ENCODE measurements around the gene CELA2B.
"Not testable (repeated sequence)": the region's sequence is repeated elsewhere in the genome, so short reads cannot be mapped to it uniquely, and the experiment has no call there.

CELA2B gene

DNA sequence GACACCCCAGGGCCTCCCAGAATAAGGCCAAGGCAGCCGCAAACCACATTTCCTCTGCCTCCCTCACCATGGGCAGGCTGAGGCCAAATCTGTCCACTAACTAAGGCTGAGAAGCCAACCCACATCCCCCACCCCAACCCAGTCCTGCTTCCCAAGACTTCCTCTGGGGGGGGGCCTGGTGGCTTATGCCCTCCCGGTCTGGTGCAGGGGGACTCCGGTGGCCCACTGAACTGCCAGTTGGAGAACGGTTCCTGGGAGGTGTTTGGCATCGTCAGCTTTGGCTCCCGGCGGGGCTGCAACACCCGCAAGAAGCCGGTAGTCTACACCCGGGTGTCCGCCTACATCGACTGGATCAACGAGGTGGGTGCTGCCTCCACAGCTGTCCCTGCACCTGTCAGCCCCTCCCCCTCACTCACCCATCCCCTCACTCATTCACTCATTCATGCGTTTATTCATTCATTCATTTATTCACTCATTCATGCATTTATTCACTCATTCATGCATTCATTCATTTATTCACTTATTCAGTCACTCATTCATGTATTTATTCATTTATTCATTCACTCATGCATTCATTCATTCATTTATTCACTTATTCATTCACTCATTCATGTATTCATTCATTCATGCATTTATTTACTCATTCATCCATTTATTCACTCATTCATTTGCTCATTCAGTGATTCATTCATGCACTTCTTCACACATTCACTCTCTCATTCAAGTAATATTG is 30.3 kb upstream of the CELA2B start:
- no peak for DNase-seq (ENCODE audit: low spot score)

DNA sequence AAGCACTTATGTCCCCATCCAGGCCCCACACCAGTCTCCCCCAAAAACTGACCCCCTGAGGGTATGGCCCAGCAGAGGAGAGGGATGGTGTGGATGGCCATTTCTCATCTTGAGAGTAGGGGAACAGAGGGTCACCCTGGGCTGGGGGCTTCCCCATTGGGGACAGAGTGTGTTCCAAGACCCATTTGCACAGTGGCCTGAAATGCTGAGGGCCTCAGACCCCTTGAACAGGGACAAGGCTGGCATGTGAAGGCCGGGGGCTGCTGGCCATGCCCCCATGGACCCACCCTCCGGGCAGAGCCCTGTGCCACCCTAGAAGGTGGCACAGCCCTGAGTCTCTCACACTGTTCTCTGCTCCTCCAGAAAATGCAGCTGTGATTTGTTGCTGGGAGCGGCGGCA is 29.7 kb upstream of the CELA2B start:
- DNase-seq (ENCODE audit: low spot score), result no peak

DNA sequence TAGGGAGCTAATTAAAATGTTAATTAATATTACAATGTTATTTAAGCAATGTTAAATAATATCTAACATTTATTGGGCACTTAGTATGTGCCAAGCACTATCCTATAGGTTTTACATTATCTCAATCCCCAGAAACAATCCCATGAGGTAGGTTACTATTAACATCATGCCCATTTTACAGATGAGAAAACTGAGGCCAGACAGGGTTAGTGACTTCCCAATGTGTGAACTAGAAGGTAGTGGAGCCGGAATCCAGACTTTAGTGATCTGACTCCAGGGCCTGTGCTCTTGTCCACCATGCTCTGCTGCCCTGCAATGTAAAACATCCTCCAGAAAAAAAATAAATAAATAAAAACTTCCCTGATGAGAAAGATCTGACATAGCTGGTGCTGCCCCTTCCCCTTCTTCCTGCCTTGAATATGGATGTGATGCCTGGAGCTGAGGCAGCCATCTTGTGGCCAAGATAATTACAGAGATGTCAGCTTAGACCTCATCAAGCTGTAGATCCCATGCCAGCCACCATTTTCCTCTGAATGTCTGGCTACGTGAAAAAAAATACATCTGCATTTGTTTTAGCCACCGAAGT is 26.9 kb upstream of the CELA2B start:
- no peak for DNase-seq (ENCODE audit: low spot score)

DNA sequence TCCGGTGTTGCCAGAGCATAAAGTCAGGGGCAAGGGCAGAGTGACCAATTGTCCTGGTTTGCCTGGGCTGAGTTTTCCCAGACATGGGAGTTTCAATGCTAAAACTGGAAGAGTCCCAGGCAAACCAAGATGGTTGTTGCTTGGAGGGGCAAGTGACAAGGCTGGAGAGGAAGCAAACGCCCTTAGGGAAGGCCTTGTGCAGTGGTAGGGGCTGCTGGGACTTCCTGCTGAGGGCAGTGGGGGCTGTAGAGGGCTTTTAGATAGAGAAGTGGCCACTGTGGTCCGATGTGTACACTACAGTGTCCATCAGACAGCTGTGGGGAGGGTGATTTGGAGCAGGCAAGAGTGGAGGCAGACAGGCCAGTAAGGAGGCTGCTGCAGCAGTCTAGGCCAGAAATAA is 26.3 kb upstream of the CELA2B start:
- no peak for DNase-seq (ENCODE audit: low spot score)

DNA sequence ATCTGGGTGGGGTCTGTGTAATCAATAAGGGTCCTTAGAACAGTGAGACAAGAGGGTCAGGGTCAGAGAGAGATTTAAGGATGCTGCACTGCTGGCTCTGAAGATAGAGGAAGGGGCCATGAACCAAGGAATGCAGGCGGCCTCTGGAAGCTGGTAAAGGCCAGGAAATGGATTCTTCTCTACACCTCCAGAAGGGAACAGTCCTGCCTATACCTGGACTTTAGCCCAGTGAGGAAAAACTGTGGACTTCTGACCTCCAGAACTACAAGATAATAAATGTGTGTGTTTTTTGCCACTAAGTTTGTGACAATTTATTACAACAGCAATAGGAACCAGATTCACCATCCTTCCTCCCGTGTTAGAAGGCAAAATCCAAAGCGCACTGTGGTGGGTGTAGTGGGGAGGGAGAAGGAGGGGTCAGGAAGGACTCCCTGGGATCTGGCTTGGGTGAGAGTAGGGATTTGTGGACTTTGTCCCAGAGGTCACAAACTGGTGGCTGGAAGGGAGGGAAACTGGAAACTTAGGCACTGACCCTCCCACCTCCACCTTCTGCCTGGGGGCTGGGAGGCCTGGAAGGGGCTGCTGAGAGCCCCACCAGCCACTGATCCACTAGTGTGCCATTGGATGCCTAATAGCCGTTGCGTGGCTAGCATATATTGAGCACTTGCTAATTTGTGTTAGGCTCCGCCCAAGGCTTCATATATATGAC is 24.7 kb upstream of the CELA2B start:
- no peak for DNase-seq (ENCODE audit: low spot score)

DNA sequence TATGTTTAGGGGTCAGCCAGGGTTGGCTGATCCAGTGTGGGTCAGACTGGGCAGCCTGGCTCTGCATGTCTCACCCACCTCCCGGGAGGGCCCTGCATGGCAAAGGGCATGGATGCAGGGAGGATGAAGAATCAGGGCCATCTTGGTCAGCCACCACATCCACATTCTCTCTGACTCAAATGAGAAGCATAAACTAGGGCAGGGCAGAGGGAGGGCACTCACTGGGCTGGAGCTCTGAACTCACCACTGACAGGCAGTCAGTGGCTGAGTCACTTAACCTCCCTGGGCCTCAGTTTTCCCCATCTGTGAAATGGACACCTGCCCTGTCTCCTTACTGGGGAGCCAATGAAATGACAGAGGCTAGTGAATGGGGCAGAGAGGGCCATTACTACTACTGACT is 23.7 kb upstream of the CELA2B start:
- DNase-seq (ENCODE audit: low spot score), result no peak

DNA sequence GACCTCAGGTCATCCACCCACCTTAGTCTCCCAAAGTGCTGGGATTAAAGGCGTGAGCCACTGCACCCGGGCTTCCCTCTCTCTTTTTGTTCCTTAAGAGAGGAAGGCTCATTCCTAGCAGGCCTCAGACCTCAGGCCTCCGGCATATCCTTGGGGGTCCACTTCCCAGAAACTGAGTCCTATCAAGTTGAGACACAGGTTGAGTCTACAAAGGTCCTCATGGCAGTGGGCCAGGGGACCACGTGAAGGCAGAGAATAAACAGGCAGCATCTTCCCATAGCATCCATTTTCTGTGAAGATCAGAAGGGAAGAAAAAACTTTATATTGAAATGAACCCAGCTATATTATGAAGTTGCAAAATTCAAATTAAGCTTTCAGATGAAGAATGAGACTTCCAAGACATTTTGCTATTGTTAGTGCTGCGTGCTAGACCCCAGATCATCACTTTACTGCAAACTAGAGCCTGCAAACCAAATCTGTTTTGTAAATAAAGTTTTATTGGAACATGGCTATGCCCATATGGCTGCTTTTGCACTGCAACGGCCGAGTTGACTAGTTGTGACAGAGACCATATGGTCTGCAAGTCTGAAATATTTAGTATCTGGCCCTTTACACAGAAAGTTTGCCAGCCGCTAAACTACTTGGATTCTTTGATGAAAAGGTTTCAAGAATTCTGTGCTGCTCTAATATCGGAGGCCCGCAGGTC is 22.9 kb upstream of the CELA2B start:
- no peak for DNase-seq (ENCODE audit: low spot score)

DNA sequence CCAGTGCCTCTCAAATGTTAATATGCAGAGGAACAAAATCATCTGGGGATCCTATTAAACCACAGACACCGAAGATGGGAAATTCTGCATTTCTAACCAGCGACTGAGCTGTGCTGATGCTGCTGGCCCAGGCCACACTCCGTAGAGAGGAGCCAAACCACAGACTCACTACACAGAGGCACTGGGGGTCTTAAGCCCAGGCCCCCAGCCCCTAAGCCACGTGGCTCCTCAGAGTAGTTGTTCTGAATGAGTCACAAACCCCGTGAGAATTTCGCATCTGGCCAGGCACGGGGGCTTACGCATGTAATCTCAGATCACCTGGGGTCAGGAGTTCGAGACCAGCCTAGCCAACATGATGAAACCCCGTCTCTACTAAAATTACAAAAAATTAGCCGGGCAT is 22.2 kb upstream of the CELA2B start:
- DNase-seq (ENCODE audit: low spot score), result no peak

DNA sequence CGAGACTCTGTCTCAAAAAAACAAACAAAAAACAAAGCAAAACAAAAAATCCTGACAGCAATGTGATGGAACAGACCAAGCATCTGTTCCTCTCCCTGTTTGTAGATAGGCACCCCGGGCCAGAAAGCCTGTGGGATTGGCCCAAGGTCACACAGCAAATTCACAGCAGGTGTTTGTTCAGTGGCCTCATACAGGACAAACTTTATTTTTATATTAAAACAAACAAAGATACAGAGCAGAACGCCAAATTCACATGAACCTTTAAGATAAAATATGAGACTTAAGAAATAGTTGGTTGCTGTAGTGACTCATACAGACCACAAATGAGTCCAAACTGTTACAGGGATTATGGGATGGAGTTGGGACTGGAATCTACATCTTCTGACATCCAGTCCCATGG is 21.6 kb upstream of the CELA2B start:
- DNase-seq (ENCODE audit: low spot score), result no peak

DNA sequence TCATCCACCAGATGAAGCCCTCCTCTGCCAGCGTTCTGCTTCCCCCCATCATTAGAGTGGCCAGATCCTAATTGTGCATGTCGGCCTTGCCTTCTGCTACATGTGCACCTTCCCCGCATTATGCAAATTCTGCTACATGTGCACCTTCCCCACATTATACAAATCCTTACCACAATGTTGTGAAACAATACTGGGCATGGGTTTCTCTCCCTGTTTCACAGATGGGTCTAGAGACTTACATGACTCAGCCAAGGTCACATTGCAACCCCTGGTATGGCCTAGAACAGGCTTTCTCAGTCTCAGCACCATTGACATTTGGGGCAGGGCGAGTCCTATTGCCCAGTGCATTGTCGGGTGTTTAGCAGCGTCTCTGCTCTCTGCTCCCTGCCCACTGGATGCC is 20.4 kb upstream of the CELA2B start:
- no peak for DNase-seq (ENCODE audit: low spot score)

DNA sequence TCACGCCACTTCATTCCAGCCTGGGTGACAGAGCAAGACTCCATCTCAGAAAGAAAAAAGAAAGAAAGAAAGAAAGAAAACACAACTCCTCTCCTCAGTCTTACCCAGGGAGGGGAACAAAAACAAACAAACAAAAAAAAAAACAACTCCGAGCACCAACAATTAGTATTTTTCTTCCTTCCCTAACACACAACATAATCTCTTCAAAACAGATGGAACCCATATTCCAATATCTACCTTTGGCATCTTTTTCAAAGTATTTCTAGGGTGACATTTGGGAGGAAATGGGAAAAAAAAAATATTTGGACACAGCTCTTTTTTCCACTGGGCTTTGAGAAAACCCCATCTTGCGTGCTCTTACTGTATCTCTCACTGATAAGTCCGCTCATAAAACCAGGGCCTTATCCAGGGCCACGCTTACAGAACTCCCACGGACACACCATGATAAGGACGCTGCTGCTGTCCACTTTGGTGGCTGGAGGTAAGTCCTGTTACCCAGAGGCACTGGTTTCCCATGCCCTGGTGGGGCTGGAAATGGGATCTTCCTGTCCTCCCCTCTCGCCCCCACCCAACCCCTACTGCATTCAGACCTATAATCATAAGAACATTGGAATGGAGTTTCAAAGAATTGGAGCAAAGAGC is 19.5 kb upstream of the CELA2B start, which contains the start of gene CELA2A:
TSS of gene CELA2A (plus strand) at position 420 of the 642 bp plus-strand sequence. CDS start at position 442, 22 bp downstream.
- no peak for DNase-seq (ENCODE audit: low spot score)

DNA sequence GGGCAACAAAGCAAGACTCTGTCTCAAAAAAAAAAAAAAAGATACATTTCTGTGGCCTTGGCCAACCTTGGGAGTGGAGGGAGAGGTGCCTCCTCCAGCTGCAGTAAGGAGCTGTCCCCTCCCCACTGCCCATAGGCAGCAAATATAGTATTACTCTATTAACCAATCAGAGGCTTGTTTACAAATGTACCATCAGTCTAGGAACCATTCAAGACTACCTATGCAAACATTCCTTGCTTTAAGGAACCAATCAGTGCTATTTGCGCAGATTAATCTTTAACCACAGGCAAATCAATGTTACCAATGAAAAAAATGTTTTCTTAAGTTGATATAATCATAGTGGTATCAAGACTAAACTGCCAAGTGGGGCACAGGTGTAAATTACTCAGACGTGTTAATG is 18.3 kb upstream of the CELA2B start:
- DNase-seq (ENCODE audit: low spot score), result no peak

DNA sequence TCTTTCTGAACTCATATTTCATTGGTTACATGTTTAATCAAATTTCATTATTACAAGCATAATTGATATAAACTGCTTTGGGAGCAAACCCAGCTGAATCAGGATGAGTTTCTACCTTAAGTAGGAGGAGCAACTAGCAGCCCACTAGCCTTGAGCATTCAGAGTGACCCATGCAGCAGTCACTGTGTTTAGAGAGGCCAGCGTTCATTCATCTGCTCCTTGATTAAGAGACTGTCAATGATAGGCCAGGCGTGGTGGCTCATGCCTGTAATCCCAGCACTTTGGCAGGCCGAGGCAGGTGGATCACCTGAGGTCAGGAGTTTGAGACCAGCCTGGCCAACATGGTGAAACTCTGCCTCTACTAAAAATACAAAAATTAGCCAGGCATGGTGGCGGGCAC is 17.5 kb upstream of the CELA2B start:
- not testable (repeated sequence) for DNase-seq (ENCODE audit: low spot score)

DNA sequence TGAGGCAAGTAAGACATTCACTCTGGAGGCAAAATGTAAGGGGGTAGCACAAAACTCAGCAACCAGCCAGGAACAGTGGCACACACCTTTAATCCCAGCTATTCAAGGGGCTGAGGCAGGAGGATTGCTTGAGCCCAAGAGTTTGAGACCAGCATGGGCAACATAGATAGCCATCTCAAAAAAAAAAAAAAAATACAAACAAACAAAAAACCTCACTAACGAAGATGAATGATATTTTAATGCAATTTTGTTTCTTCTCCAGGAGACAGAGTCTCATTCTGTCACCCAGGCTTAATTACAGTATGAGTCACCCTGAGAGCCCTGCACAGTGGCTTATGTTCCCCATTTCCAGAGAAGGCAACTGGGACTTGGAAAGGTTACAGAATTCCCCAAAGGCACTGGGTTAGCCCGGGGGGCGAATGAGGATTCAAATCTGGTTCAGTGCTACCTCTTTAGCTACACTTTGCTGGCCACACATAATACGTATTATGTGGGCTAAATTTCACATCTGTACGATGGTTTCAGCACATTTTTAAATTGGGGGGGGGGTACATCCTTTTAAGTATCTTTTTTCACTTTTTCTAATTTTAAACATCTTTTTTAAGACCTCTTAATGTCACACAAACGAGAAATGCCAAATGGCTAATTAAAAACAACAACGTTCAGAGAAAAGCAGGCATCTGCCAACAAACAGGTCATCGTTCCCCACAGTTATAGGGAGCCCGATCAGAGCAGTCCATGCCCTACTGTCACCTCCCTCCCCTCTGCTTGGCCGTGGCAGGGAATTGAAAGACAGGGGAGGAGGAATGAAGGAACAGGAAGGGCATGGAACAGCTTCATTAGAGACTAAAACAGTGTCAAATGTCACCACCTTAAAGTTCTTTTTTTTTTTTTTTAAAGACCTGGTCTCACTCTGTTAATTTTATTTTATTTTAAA is 15.9 kb upstream of the CELA2B start:
- DNase-seq (ENCODE audit: low spot score), result no peak

DNA sequence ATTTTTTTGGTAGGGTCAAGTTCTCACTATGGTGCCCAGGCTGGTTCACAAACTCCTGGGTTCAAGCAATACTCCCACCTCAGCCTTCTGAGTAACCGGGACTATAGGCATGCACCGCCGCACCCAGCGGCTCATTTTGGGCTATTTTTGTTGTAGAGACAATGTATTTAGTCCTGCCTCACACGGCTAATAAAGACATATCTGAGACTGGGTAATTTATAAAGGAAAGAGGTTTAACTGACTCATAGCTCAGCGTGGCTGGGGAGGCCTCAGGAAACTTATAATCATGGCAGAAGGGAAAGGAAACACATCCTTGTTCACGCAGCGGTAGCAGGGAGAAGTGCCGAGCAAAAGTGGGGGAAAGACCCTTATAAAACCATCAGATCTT is 15.2 kb upstream of the CELA2B start:
- no peak for DNase-seq (ENCODE audit: low spot score)

DNA sequence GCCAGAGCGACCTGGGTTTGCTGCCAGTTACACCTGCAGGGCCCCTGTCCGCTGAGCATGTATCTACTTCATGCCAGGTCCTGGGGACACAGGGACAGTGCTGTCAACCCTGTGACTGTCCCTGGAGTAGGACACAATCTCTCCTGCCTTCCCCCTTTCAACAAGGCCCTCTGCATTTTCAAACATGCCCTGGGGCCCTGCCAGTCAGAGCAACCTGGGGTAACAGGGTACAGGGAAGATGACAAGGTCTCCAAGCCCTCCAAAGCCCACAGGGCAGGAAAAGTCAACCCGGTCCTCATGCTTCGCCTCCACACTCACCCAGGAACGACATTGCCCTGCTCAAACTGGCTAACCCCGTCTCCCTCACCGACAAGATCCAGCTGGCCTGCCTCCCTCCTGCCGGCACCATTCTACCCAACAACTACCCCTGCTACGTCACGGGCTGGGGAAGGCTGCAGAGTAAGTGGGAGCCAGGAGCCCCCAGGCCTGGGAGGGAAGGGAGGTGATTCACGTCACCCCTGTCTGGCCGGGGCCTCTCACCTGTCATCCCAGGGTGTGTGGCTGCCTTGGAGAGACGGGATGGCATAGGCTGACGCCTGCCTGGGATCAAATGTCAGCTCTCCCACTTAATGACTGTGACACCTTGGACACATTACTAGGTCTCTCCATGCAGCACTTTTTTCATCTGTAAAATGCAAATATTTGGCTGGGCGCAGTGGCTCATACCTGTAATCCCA is 12.7 kb upstream of the CELA2B start:
- not testable (repeated sequence) for DNase-seq (ENCODE audit: low spot score)

DNA sequence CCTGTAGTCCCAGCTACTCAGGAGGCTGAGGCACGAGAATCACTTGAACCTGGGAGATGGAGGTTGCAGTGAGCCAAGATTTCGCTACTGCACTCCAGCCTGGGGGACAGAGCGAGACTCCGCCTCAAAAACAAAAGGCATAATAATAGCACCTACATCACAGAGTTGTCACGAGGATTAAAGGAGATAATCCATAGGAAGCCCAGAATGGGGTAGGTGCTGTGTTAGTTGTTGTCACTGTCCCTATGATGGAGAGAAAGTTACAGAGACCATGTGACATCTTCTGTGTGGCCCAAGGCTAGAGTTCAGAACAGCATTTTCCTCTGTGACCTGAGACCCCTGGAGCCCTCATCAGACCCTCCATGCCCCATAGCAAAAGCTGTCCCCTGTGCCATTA is 12.0 kb upstream of the CELA2B start:
- DNase-seq (ENCODE audit: low spot score), result not testable (repeated sequence)

DNA sequence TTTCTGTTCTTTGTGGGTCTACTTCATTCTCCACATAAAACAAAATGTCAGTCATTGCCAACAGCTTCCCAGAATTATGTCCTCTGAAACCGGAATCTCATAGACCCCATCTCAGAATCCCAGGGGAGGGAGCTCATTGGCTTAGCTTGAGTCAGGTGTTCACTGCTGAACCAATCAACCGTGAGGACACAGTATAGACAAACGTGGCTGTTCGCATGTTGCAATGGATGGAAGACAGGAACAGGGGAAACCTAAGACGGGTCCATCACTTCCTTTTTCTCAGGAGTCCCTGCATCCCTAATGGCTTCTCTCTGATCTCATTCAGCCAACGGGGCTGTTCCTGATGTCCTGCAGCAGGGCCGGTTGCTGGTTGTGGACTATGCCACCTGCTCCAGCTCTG is 10.2 kb upstream of the CELA2B start:
- DNase-seq (ENCODE audit: low spot score), result no peak

DNA sequence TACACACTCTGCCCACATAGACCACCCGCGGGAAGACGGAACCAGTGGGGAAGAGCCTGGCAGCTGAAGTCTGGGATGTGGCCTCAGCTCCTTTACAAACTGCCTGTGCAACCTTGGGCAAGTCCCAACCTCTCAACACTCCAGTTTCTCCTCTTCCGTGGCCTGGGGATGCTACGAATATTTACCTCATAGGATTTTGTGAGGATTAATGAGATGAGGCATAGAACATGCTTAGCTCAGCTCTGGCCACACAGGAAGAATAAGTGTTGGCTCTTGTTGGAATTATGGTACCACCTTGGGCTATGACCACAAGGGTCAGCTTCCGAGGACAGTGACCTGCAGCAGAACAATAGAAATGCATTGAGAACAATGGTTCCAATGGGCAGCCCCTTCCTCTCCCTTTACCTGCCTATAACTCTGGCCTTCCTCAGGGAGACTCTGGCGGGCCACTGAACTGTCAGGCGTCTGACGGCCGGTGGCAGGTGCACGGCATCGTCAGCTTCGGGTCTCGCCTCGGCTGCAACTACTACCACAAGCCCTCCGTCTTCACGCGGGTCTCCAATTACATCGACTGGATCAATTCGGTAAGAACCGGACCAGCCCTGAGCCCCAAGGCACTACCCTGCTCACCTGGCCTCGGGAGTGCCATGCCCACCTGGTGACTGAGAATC is 8.8 kb upstream of the CELA2B start:
- DNase-seq (ENCODE audit: low spot score), result not testable (repeated sequence)

DNA sequence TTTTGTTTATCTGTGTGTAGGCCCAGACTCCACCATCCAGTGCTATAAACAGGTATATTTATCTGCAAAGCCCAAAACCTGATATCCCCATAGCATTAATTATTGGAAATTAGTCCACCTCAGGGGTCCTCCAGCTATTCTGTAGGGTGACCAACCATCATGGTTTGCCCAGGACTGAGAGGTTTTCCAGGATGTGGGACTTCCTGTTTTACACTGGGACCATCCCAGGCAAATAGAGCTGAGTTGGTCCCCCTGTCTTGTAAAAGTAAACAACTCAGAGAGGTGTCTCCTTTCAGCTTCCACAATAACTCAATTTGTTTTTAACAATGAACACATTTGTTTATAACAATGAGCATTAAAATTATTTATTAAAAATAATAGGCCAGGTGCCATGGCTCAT is 7.8 kb upstream of the CELA2B start:
- DNase-seq (ENCODE audit: low spot score), result no peak

All from cerebellar cortex (tissue), 1 donor.